H9 (cell line): ENCODE data around the gene RARB. TPM values are rescaled to one million over a fixed set of nuclear protein-coding genes. Genes with fewer than 3 reads are reported as not detected.

Experiments
- DNase-seq: peaks from one replicate; pipeline ENCODE4 v3.0.0-alpha.2; 2017
- H2AFZ ChIP-seq: one replicate; pipeline ENCODE4 v1.6.1; 2013; ENCODE audit warnings: mild to moderate bottlenecking, low read length, control low read depth, moderate library complexity
- H2AK5ac ChIP-seq: 2 replicates; pipeline ENCODE4 v1.6.1; 2013; ENCODE audit warnings: low read length, control low read depth, mixed read lengths; ENCODE audit not compliant: insufficient read length
- H2BK120ac ChIP-seq: one replicate; pipeline ENCODE4 v1.6.1; 2013; ENCODE audit warnings: low read depth, mild to moderate bottlenecking, low read length, control low read depth, inconsistent platforms; ENCODE audit not compliant: poor library complexity, severe bottlenecking
- H2BK12ac ChIP-seq: 2 replicates; pipeline ENCODE4 v1.6.1; 2013; ENCODE audit warnings: low read length, control low read depth, mixed read lengths, low read depth; ENCODE audit not compliant: insufficient read length
- H2BK15ac ChIP-seq: 2 replicates; pipeline ENCODE4 v1.6.1; 2013; ENCODE audit warnings: low read depth, low read length, control low read depth
- H2BK20ac ChIP-seq: one replicate; pipeline ENCODE4 v1.6.1; 2013; ENCODE audit warnings: low read depth, mild to moderate bottlenecking, low read length, control low read depth, inconsistent platforms; ENCODE audit not compliant: poor library complexity, severe bottlenecking
- H2BK5ac ChIP-seq: 2 replicates; pipeline ENCODE4 v1.6.1; 2013; ENCODE audit warnings: low read length, control low read depth, mixed read lengths; ENCODE audit not compliant: insufficient read length
- H3K14ac ChIP-seq: 2 replicates; pipeline ENCODE4 v1.6.1; 2013; ENCODE audit warnings: low read length, control low read depth; ENCODE audit not compliant: insufficient read depth
- H3K18ac ChIP-seq: 2 replicates; pipeline ENCODE4 v1.6.1; 2013; ENCODE audit warnings: low read depth, mild to moderate bottlenecking, mixed read lengths, low read length, control low read depth; ENCODE audit not compliant: insufficient read length
- H3K23ac ChIP-seq: 2 replicates; pipeline ENCODE4 v1.6.1; 2013; ENCODE audit warnings: low read length, control low read depth, mixed read lengths, low read depth; ENCODE audit not compliant: insufficient read length
- H3K23me2 ChIP-seq: 2 replicates; pipeline ENCODE4 v1.6.1; 2013; ENCODE audit warnings: low read depth, mild to moderate bottlenecking, mixed read lengths, low read length, control low read depth; ENCODE audit not compliant: insufficient read length, poor library complexity, severe bottlenecking
- H3K27ac ChIP-seq: 2 replicates; pipeline ENCODE4 v1.5.1; 2013; ENCODE audit warnings: low read length, control low read depth, mixed read lengths, low read depth; ENCODE audit not compliant: insufficient read length
- H3K27me3 ChIP-seq: 2 replicates; pipeline ENCODE4 v1.6.1; 2013; ENCODE audit warnings: low read length, control low read depth, inconsistent platforms; ENCODE audit not compliant: insufficient read depth
- H3K4ac ChIP-seq: 2 replicates; pipeline ENCODE4 v1.6.1; 2013; ENCODE audit warnings: low read depth, mild to moderate bottlenecking, control low read depth, inconsistent platforms, low read length, moderate library complexity
- H3K4me1 ChIP-seq: 2 replicates; pipeline ENCODE4 v1.6.1; 2013; ENCODE audit warnings: low read length, control low read depth, inconsistent platforms; ENCODE audit not compliant: insufficient read depth
- H3K4me2 ChIP-seq: 2 replicates; pipeline ENCODE4 v1.6.1; 2013; ENCODE audit warnings: low read length, control low read depth, mixed read lengths; ENCODE audit not compliant: insufficient read length, insufficient read depth
- H3K56ac ChIP-seq: 2 replicates; pipeline ENCODE4 v1.6.1; 2013; ENCODE audit warnings: low read depth, mild to moderate bottlenecking, mixed read lengths, low read length, control low read depth; ENCODE audit not compliant: insufficient read length
- H3K79me1 ChIP-seq: 2 replicates; pipeline ENCODE4 v1.6.1; 2013; ENCODE audit warnings: low read depth, mild to moderate bottlenecking, moderate library complexity, low read length, control low read depth, inconsistent platforms; ENCODE audit not compliant: insufficient read depth, poor library complexity, severe bottlenecking
- H3K79me2 ChIP-seq: 2 replicates; pipeline ENCODE4 v1.6.1; 2013; ENCODE audit warnings: low read length, control low read depth, inconsistent platforms; ENCODE audit not compliant: insufficient read depth
- H3K9ac ChIP-seq: 2 replicates; pipeline ENCODE4 v1.6.1; 2013; ENCODE audit warnings: low read length, control low read depth, mixed read lengths; ENCODE audit not compliant: insufficient read length; ENCODE audit errors: extremely low read depth
- H3K9me3 ChIP-seq: one replicate; pipeline ENCODE4 v1.6.1; 2013; ENCODE audit warnings: low read depth, low read length, inconsistent platforms; ENCODE audit not compliant: control insufficient read depth
- H3T11ph ChIP-seq: one replicate; pipeline ENCODE4 v1.6.1; 2013; ENCODE audit warnings: mild to moderate bottlenecking, low read length, control low read depth, inconsistent platforms
- H4K20me1 ChIP-seq: one replicate; pipeline ENCODE4 v1.6.1; 2013; ENCODE audit not compliant: control insufficient read depth, insufficient read length, insufficient read depth
- H4K5ac ChIP-seq: 2 replicates; pipeline ENCODE4 v1.6.1; 2013; ENCODE audit warnings: low read depth, mild to moderate bottlenecking, mixed read lengths, low read length, control low read depth; ENCODE audit not compliant: insufficient read length
- H4K8ac ChIP-seq: replicated peaks from 2 replicates; pipeline ENCODE4 v1.6.1; 2013; ENCODE audit warnings: low read length, control low read depth, mixed read lengths, low read depth; ENCODE audit not compliant: insufficient read length
- H4K91ac ChIP-seq: 2 replicates; pipeline ENCODE4 v1.6.1; 2013; ENCODE audit warnings: low read depth, mild to moderate bottlenecking, moderate library complexity, mixed read lengths, low read length, control low read depth; ENCODE audit not compliant: insufficient read length
- H3K27ac Mint-ChIP-seq, 3 experiments: 2 replicates in 2 of 3; 3 replicates in 1 of 3; pipeline ENCODE4 v1.8.0; 2020 to 2021; ENCODE audit warnings: mixed read lengths in 3 of 3, mild to moderate bottlenecking in 1 of 3, moderate library complexity in 1 of 3
- H3K27me3 Mint-ChIP-seq: 2 replicates; pipeline ENCODE4 v1.8.0; 2021; ENCODE audit warnings: low read depth, mild to moderate bottlenecking, moderate library complexity, mixed read lengths
- H3K36me3 Mint-ChIP-seq, 3 experiments: 2 replicates in 2 of 3; 3 replicates in 1 of 3; pipeline ENCODE4 v1.8.0; 2020 to 2021; ENCODE audit warnings: low read depth in 3 of 3, mixed read lengths in 3 of 3; ENCODE audit not compliant: insufficient read depth in 1 of 3
- H3K4me1 Mint-ChIP-seq, 2 experiments: 2 replicates each; pipeline ENCODE4 v1.8.0; 2020; ENCODE audit warnings: mixed read lengths in 2 of 2
- H3K4me3 Mint-ChIP-seq, 2 experiments: 2 replicates in 1 of 2; 3 replicates in 1 of 2; pipeline ENCODE4 v1.8.0; 2020 to 2021; ENCODE audit warnings: mild to moderate bottlenecking in 2 of 2, mixed read lengths in 2 of 2, moderate library complexity in 1 of 2
- H3K9me3 Mint-ChIP-seq, 2 experiments: 2 replicates in 1 of 2; 3 replicates in 1 of 2; pipeline ENCODE4 v1.8.0; 2020; ENCODE audit warnings: mild to moderate bottlenecking in 2 of 2, mixed read lengths in 2 of 2, moderate library complexity in 1 of 2
- WGBS: extraction: QIAGEN DNeasy Blood & Tissue Kit; methylation state at CpG from one replicate; pipeline ENCODE4 v1.1.7; 2013; ENCODE audit warnings: missing lambda C conversion rate, low lambda C conversion rate, mixed read lengths; ENCODE audit not compliant: insufficient read length; ENCODE audit errors: extremely low coverage; 5-methylcytosine and 5-hydroxymethylcytosine counted together
- total RNA-seq: library from RNA; stranded (reverse); gene quantifications from 2 replicates; pipeline ENCODE4 v1.2.1, GENCODE V29; 2021
- TF ChIP-seq, protein P1 (sequence below): fragments of 200-600 bp; sonication (generic); conservative IDR thresholded peaks from 3 replicates; pipeline ENCODE4 v1.8.0; 2021; ENCODE audit warnings: antibody characterized with exemption, mild to moderate bottlenecking

Gene RARB
- total RNA-seq, 1 experiment from 2014 or later: 0.22 TPM

DNA sequence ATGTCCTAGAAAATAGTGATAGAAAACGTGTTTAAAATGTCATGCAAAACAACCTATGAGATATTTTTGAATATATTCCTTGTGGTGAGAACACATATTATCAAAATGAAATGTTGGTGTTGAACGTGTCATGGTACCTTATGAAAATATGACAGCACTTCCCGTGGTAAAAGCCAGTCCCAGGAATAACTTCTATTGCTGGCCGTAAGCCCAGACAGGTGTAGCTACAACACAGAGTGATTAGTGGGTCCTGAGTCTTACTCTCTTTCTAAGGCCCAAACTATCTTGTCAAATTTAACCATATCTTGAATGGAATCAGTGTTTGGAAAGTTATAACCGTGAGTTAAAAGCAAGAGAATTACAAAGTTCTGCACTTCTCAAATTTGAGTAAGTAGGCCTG, 24.1 kb downstream of the RARB start:
- no peak overlapping the region for H3K27ac ChIP-seq

More for the DNA sequence above, 24.1 kb downstream of the RARB start:
- Histone ChIP-seq H2AFZ (no peak overlapping the region), H4K91ac (no peak overlapping the region), H2BK15ac (no peak overlapping the region), H3K4me2 (no peak overlapping the region), H4K8ac (no peak overlapping the region), H3K23me2 (no peaks in the 10 kb centered on the region), H2BK12ac (no peak overlapping the region), H3T11ph (no peak overlapping the region), H3K56ac (no peak overlapping the region), H4K20me1 (no peaks in the 10 kb centered on the region), H3K4me1 (peaks cover 15% of the 10 kb centered on the region; the same call in 1 of the 2 replicates), H3K79me1 (no peaks in the 10 kb centered on the region), H3K9me3 (no peaks in the 10 kb centered on the region), H3K9ac (no peak overlapping the region), H3K79me2 (no peaks in the 10 kb centered on the region), H4K5ac (no peak overlapping the region), H3K27me3 (no peaks in the 10 kb centered on the region), H3K14ac (no peak overlapping the region), H2BK5ac (no peak overlapping the region), H2BK20ac (no peak overlapping the region), H3K18ac (no peak overlapping the region), H3K23ac (no peak overlapping the region), H3K4ac (no peak overlapping the region), H2AK5ac (no peak overlapping the region), H2BK120ac (no peak overlapping the region)
- H3K4me3 Mint-ChIP-seq: no peak overlapping the region
- H3K27me3 Mint-ChIP-seq: no peaks in the 10 kb centered on the region
- peaks cover 36 to 52% of the 10 kb centered on the region in 2 experiments for H3K4me1 Mint-ChIP-seq
- no peaks in the 10 kb centered on the region for H3K36me3 Mint-ChIP-seq
- no peaks in the 10 kb centered on the region for H3K9me3 Mint-ChIP-seq
- WGBS: no CpG with 5 or more reads among the region's 5 CpGs
- no peak for DNase-seq
- H3K27ac Mint-ChIP-seq: no peak overlapping the region
- TF ChIP-seq, protein P1, sequence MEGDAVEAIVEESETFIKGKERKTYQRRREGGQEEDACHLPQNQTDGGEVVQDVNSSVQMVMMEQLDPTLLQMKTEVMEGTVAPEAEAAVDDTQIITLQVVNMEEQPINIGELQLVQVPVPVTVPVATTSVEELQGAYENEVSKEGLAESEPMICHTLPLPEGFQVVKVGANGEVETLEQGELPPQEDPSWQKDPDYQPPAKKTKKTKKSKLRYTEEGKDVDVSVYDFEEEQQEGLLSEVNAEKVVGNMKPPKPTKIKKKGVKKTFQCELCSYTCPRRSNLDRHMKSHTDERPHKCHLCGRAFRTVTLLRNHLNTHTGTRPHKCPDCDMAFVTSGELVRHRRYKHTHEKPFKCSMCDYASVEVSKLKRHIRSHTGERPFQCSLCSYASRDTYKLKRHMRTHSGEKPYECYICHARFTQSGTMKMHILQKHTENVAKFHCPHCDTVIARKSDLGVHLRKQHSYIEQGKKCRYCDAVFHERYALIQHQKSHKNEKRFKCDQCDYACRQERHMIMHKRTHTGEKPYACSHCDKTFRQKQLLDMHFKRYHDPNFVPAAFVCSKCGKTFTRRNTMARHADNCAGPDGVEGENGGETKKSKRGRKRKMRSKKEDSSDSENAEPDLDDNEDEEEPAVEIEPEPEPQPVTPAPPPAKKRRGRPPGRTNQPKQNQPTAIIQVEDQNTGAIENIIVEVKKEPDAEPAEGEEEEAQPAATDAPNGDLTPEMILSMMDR: no peak
